Activated effector memory CD4-positive, alpha-beta T cell treated with Interleukin-2 at 50 U/mL for 16 hours (primary cell): ENCODE measurements around the gene NKX2-2.
"Not testable (repeated sequence)": the region's sequence is repeated elsewhere in the genome, so short reads cannot be mapped to it uniquely, and the experiment has no call there.

Experiments used
- DNase-seq: peaks from one replicate; pipeline ENCODE4 v3.0.0-alpha.2; 2020

Gene NKX2-2

GRCh38 chr20:21508230-21509078 is 5.4 kb downstream of the NKX2-2 start:
- DNase-seq = no peak

GRCh38 chr20:21507400-21508229 is 6.2 kb downstream of the NKX2-2 start:
- DNase-seq = no peak

GRCh38 chr20:21505810-21506530 is 7.9 kb downstream of the NKX2-2 start:
- DNase-seq = peak; percentile 50

- peak; percentile 66 for DNase-seq
Measured at GRCh38 chr20:21505161-21505809, 8.6 kb downstream of the NKX2-2 start.

- no peak for DNase-seq
Measured at GRCh38 chr20:21504323-21504722, 9.5 kb downstream of the NKX2-2 start.

- no peak for DNase-seq
Measured at GRCh38 chr20:21503345-21503744, 10.5 kb downstream of the NKX2-2 start.

- DNase-seq = no peak
Measured at GRCh38 chr20:21501184-21501583, 12.7 kb downstream of the NKX2-2 start.

GRCh38 chr20:21500599-21500998 is 13.3 kb downstream of the NKX2-2 start:
- no peak for DNase-seq

- DNase-seq = no peak
Measured at GRCh38 chr20:21499641-21500040, 14.2 kb downstream of the NKX2-2 start.

- DNase-seq = no peak
Measured at GRCh38 chr20:21498635-21499034, 15.2 kb downstream of the NKX2-2 start.

GRCh38 chr20:21498195-21498594 is 15.7 kb downstream of the NKX2-2 start:
- no peak for DNase-seq

GRCh38 chr20:21496452-21496851 is 17.4 kb downstream of the NKX2-2 start:
- no peak for DNase-seq

GRCh38 chr20:21493049-21493448 is 20.8 kb downstream of the NKX2-2 start:
- no peak for DNase-seq

- DNase-seq = no peak
Measured at GRCh38 chr20:21490105-21490504, 23.8 kb downstream of the NKX2-2 start.

GRCh38 chr20:21480144-21480543 is 33.7 kb downstream of the NKX2-2 start:
- not testable (repeated sequence) for DNase-seq

GRCh38 chr20:21465799-21466198 is 48.1 kb downstream of the NKX2-2 start:
- no peak for DNase-seq

- DNase-seq = no peak
Measured at GRCh38 chr20:21464916-21465315, 48.9 kb downstream of the NKX2-2 start.
